ENCODE data around the gene ZSCAN12. TPM values are rescaled to one million over a fixed set of nuclear protein-coding genes. Genes with fewer than 3 reads are reported as not detected.

The ZSCAN12 gene
- total and polyA plus RNA-seq, 9 donors: 3.0 to 11.4 (median 7.1) TPM

GRCh38 chr6:28340310-28341095 lies 59.0 kb downstream of the ZSCAN12 start:
- Histone ChIP-seq H3K27me3 (no peaks in the 10 kb centered on the region), H3K4me3 (no peak overlapping the region), H3K27ac (no peak overlapping the region), H3K4me1 (ENCODE audit: insufficient read depth) (peaks cover 4% of the 10 kb centered on the region), H3K9me3 (peaks cover 0 to 2% of the 10 kb centered on the region in 2 donors), H3K36me3 (no peaks in the 10 kb centered on the region)
- no peak for DNase-seq
- intact Hi-C loops (cut with DNase I): no loop called here
- no peak for TF ChIP-seq POLR2A (IDR thresholded peaks at IDR 0.05)
- WGBS, 3 donors: 76 to 86% (median 85%) methylated on average over 1 of the region's 1 CpG

DNA sequence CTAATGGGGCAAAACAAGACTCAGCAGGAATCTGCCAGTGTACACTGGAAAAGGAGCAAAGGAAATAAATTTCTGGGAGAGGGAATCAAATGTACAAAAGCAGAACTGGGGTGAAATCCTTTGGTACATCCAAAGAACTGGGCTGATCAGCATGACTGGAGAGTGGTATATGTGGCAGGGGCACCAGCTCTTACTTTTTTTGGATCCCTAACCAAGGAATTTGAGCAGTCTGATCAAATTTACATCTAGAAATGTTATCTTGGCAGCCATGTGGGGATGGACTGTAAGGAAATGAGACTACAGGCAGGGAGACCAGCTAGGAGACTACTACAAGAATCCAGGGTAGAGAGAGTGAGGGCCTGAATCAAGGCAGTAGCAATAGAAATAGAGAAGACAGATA lies 62.4 kb downstream of the ZSCAN12 start:
- no peak for DNase-seq
- H3K27me3 ChIP-seq: no peaks in the 10 kb centered on the region
- TF ChIP-seq, protein P1, sequence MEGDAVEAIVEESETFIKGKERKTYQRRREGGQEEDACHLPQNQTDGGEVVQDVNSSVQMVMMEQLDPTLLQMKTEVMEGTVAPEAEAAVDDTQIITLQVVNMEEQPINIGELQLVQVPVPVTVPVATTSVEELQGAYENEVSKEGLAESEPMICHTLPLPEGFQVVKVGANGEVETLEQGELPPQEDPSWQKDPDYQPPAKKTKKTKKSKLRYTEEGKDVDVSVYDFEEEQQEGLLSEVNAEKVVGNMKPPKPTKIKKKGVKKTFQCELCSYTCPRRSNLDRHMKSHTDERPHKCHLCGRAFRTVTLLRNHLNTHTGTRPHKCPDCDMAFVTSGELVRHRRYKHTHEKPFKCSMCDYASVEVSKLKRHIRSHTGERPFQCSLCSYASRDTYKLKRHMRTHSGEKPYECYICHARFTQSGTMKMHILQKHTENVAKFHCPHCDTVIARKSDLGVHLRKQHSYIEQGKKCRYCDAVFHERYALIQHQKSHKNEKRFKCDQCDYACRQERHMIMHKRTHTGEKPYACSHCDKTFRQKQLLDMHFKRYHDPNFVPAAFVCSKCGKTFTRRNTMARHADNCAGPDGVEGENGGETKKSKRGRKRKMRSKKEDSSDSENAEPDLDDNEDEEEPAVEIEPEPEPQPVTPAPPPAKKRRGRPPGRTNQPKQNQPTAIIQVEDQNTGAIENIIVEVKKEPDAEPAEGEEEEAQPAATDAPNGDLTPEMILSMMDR (IDR thresholded peaks at IDR 0.05): no peak
- TF ChIP-seq EP300 (IDR thresholded peaks at IDR 0.05): no peak
- TF ChIP-seq POLR2A (IDR thresholded peaks at IDR 0.05): no peak
- H3K36me3 ChIP-seq: no peaks in the 10 kb centered on the region
- peaks cover 6% of the 10 kb centered on the region for H3K4me1 ChIP-seq (ENCODE audit: insufficient read depth)
- intact Hi-C loops (cut with DNase I): loop anchor here in 1 of 4 donors (5.0 kb wide), 1 partner anchor 200 kb away; no protein-coding TSS in a partner anchor
- H3K4me3 ChIP-seq: no peak overlapping the region
- peaks cover 0 to 2% of the 10 kb centered on the region in 2 donors for H3K9me3 ChIP-seq
- peak overlapping the region in 1 of 2 donors; percentile 96 for H3K27ac ChIP-seq

DNA sequence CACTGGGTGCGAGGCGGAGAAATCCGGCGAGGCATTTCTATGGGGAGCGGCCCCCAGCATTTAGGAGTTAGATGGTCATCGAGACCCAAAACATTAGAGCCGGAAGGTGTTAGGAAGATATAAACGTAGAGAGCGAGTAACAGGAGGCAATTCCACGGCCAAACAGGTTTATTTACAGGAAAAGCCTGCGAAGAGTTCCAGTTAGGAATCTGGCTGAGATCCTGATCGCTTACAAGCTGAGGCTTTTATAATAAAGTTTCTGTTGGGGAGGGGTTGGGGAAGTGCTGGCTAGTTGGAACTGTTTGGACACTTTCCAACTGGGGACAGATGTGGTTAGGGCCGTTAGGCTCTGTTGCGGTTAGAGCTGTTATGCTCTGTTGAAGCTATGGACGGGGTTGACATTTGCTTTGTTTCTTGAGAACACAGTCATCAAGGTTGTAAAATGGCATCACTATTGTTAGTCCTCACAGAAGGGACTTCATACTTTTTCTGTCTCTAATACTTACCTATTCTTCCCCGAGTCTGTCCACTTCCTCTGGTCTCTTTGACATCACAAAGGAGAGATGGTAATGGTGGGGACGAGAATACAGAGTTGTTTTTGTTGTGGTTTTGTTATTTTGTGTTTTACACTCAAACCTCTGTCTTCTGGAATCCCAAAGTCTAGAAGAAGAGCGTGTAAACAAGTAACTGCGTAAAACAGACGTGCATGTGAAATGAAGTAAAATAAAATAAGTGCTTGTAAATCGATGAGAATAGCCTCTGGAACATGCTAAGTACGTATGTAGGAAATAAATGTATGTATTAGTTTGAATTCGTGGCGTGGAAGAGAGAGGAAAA lies 63.0 kb downstream of the ZSCAN12 start:
- Histone ChIP-seq H3K9me3 (peaks cover 0 to 2% of the 10 kb centered on the region in 2 donors), H3K4me3 (peak overlapping the region; percentile 68), H3K4me1 (ENCODE audit: insufficient read depth) (peaks cover 6% of the 10 kb centered on the region), H3K36me3 (no peaks in the 10 kb centered on the region), H3K27me3 (no peaks in the 10 kb centered on the region), H3K27ac (peak overlapping the region; percentile 91 to 96)
- 7 to 10% (median 10%) methylated on average over 24 of the region's 24 CpGs for WGBS, 3 donors
- intact Hi-C loops (cut with DNase I): loop anchor here in 1 of 4 donors (5.0 kb wide), 1 partner anchor 199 kb away; no protein-coding TSS in a partner anchor
- TF ChIP-seq, protein P1 (IDR thresholded peaks at IDR 0.05): no peak
- TF ChIP-seq EP300 (IDR thresholded peaks at IDR 0.05): peak; percentile 1
- no peak for TF ChIP-seq POLR2A (IDR thresholded peaks at IDR 0.05)
- peak in 2 of 5 donors; percentile 16 to 32 for DNase-seq

DNA sequence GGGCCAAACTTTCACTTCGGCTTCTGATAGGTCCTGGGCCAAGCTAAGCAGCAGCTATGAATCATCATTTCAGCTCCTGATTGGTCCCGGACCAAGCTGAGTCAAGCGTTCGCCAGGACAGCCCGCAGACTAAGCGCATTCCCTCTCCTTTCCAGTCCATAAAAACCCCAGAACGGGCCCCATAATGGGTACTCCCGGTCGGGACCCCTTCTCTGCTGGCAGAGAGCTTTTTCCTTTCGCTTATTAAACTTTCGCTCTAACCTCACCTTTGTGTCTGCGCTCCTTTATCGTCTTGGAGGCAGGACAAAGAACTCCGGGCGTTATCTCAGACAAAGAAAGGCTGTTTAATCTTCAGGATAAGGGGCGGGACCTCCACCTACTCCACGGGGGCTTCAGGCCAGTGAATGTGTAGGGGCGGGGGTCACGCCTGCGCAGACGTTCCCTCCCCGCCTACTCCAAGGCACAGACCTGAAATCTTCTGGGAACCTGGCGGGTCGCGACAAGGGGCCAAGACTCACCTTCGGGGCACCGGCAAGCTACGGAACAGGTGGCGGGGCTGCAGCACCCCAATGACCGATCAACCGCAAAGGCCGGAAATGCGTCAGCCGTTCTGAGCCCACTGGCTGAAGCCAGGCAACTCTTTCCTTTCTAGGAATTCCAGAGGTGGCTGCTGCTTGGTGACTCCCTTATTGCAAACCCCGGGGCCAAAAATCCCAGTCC lies 63.8 kb downstream of the ZSCAN12 start, which contains the start of gene ZSCAN31:
Gene ZSCAN31, minus strand, starts transcription at position 585 of the 720 bp plus-strand sequence. CDS start 6,465 bp downstream, outside the sequence.
- no peaks in the 10 kb centered on the region for H3K9me3 ChIP-seq
- no peaks in the 10 kb centered on the region for H3K27me3 ChIP-seq
- H3K4me1 ChIP-seq (ENCODE audit: insufficient read depth): peaks cover 6% of the 10 kb centered on the region
- peak within 1 kb of the TSS; percentile 91 to 96 for H3K27ac ChIP-seq
- peak within 1 kb of the TSS; percentile 68 for H3K4me3 ChIP-seq
- intact Hi-C loops (cut with DNase I): loop anchor here in 1 of 4 donors (5.0 kb wide), 1 partner anchor 198 kb away; no protein-coding TSS in a partner anchor
- DNase-seq: peak; percentile 94 to 98 (median 96)
- no peaks in the 10 kb centered on the region for H3K36me3 ChIP-seq
- TF ChIP-seq EP300 (IDR thresholded peaks at IDR 0.05) (peak; percentile 5), POLR2A (IDR thresholded peaks at IDR 0.05) (peak; percentile 79)
- TF ChIP-seq, protein P1 (IDR thresholded peaks at IDR 0.05): no peak
- 0 to 1% (median 1%) methylated on average over 35 of the region's 35 CpGs for whole genome bisulfite sequencing, 3 donors

Measured in ovary (tissue), 9 donors.